Right hindlimb (tissue), 1 donor: ENCODE measurements around the gene SEPTIN5.
"Not testable (repeated sequence)": the region's sequence is repeated elsewhere in the genome, so short reads cannot be mapped to it uniquely, and the experiment has no call there.

Experiments
- DNase-seq: peaks from one replicate; pipeline ENCODE4 v3.0.0-alpha.2; 2018

The SEPTIN5 gene

DNA sequence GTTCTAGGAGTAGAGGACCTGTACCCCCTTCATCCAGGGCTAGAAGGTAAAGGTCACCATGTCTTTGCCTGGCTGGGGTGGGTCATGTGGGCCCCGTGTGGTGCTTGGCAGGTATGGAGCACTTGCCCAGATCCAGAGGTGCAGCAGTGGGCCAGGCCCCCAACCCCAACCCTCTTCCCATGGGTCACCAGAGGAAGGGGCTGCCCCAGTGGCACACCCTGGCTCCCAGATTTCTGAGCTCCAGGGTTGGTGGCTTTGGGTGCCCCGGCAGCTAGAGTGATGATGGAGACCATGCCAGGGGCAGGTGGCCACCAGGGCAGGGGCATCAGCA, 6.7 kb downstream of the SEPTIN5 start:
- DNase-seq: no peak

DNA sequence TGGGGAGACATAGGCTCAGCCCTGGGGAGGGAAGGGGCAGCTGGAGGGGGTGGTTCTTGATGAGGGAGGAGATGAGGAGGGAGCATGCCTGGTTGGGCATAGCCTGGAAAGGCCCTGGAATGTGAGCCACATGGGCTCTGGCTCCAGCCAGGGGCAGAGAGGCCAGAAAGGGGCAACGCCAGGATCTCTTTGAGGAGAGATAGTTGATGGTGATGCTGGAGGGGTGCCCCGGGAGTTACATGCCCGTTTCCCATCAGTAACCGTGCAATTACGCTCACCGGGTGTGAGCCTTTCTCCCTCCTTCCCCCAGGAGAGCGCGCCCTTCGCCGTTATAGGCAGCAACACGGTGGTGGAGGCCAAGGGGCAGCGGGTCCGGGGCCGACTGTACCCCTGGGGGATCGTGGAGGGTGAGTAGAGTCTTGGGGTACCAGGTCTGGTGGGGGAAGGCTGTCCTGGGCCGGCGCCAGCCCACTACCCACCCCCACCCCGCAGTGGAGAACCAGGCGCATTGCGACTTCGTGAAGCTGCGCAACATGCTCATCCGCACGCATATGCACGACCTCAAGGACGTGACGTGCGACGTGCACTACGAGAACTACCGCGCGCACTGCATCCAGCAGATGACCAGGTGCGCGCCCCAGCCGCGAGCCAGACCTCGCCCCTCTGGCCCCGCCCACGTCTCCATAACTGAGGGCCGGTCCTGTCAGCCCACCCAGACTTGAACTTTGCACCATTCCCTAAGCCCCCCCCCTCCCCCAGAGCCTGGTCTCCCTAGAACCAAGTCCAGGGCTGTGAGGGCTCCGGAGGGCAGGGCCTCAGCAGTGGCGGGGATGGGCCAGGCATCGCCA, 7.3 kb downstream of the SEPTIN5 start:
- peak; percentile 30 for DNase-seq

DNA sequence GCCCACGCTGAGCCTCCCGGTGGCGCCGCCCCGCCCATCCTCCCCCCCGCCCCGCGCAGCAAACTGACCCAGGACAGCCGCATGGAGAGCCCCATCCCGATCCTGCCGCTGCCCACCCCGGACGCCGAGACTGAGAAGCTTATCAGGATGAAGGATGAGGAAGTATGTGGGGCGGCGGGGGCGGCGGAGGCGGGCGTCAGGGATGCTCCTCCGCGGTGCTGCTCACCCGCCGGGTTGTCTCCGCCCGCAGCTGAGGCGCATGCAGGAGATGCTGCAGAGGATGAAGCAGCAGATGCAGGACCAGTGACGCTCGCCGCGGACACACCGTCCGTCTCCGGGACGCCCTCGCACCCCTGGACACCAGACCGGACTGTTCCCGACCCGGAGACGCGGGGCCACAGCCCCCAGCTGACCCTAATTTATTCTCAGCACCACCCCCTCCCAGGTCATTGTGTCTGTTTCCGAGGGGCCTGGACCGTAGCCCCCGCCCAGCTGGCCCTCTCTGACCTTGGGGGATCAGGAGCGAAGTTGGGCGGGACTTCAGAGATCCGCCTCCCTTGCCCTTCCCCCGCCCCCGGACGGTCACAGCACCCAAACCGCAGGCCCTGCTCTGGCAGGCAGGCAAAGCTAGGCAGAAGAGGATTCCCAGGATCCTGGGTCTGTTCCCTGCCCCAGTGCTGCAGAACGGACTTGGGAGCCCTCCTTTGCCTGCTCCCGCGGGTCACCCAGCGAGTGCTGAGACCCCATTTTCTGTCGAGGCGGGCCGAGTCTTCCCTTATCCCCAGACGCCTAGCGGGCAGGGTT, 8.1 kb downstream of the SEPTIN5 start:
- DNase-seq: no peak

DNA sequence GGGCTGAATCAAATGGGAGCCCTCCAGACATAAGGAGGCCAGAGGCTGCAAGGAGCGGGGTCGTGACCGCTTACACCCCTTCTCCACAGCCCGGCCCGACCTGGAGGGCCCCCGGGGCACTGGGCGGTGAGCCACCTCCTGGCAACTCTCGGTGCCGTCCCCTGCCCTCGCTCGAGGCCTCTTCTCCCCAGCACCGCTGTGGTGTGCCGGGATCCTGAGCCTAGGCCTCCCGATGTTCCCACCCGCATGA, 8.6 kb downstream of the SEPTIN5 start:
- no peak for DNase-seq

DNA sequence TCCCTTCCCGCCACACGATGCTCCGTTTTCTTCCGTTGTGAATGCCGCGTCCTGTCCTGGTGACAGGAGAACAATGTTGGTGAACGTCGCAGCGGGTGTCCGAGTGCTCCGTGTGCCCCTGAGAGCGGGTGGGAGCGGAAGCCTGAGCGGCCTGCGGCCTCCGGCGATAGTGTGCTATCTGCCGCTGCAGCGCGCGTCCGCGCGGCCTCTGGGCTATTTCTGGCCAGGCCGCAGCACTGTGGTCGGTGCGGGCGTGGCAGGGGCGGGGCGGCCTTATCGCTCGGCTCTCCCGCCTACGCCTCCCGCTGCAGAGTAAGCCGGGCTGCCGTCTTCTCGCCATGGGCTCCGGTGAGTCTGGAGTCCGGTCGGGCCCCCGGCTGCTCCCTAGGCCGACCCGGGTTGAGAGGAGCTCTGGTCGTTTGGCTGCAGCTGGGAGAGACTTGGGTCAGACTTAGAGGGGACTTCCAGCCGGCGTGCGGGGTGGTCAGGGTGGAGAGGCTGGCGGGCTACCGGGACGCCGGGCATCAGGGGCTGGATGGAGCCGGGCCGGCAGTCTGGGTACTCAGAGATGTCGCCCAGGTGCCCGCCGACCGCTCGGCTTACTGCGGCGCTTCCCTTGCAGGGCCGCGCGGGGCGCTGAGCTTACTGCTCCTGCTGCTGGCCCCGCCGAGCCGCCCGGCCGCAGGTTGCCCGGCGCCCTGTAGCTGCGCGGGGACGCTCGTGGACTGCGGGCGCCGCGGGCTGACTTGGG, 9.1 kb downstream of the SEPTIN5 start, which contains the start of gene GP1BB:
Gene GP1BB, plus strand, starts transcription at position 308 of the 751 bp plus-strand sequence. Its CDS starts 31 bp downstream, at position 339.
- no peak for DNase-seq

DNA sequence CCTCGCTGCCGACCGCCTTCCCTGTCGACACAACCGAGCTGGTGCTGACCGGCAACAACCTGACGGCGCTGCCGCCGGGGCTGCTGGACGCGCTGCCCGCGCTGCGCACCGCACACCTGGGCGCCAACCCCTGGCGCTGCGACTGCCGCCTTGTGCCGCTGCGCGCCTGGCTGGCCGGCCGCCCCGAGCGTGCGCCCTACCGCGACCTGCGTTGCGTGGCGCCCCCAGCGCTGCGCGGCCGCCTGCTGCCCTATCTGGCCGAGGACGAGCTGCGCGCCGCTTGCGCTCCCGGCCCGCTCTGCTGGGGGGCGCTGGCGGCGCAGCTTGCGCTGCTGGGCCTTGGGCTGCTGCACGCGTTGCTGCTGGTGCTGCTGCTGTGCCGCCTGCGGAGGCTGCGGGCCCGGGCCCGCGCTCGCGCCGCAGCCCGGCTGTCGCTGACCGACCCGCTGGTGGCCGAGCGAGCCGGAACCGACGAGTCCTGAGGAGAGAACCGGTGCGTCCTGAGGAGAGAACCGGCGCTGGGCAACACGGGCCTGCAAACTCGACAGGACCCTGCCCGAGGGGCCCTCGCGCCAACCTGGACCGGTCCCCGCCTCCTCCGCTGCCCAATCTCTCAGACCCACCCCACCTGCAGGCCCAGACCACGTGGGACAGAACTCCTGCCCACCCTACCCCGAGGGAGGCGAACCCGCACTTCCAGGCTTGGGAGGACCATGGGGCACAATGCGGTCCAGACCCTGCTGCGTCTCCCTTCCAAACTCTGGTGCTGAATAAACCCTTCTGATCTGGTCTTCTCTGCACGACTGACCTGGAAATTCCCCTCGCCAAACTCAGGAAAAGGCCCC, 9.9 kb downstream of the SEPTIN5 start:
- DNase-seq: no peak

DNA sequence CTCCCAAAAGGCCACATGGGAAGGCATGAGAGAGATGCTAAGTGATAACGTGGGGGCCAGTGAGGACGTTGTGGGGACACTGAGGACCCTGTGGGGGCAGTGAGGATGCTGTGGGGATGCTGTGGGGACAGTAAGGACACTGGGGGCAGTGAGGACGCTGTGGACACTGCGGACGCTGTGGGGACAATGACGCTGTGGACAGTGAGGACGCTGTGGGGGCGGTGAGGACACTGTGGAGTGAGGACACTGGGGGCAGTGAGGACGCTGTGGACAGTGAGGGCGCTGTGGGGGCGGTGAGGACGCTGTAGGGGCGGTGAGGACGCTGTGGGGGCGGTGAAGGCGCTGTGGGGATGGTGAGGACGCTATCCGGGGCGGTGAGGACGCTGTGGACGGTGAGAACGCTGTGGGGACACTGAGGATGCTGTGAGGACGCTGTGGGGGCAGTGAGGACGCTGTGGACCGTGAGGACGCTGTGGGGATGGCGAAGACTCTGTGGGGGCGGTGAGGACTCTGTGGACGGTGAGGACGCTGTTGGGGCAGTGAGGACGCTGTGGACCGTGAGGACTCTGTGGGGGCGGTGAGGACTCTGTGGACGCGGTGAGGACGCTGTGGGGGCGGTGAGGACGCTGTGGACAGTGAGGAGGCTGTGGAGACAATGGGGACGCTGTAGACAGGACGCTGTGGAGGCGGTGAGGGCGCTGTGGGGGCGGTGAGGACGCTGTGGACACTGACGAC, 10.8 kb downstream of the SEPTIN5 start:
- no peak for DNase-seq

DNA sequence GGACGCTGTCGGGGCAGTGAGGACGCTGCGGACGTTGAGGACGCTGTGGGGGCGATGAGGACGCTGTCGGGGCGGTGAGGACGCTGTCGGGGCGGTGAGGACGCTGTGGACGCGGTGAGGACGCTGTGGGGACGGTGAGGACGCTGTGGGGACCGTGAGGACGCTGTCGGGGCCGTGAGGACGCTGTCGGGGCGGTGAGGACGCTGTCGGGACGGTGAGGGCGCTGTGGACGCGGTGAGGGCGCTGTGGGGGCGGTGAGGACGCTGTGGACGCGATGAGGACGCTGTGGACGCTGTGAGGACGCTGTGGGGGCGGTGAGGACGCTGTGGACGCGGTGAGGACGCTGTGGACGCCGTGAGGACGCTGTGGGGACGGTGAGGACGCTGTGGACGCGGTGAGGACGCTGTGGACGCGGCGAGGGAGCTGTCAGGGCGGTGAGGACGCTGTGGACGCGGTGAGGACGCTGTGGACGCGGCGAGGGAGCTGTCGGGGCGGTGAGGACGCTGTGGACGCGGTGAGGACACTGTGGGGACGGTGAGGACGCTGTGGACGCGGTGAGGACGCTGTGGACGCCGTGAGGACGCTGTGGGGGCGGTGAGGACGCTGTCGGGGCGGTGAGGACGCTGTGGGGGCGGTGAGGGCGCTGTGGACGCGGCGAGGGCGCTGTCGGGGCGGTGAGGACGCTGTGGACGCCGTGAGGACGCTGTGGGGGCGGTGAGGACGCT, 11.9 kb downstream of the SEPTIN5 start:
- not testable (repeated sequence) for DNase-seq

DNA sequence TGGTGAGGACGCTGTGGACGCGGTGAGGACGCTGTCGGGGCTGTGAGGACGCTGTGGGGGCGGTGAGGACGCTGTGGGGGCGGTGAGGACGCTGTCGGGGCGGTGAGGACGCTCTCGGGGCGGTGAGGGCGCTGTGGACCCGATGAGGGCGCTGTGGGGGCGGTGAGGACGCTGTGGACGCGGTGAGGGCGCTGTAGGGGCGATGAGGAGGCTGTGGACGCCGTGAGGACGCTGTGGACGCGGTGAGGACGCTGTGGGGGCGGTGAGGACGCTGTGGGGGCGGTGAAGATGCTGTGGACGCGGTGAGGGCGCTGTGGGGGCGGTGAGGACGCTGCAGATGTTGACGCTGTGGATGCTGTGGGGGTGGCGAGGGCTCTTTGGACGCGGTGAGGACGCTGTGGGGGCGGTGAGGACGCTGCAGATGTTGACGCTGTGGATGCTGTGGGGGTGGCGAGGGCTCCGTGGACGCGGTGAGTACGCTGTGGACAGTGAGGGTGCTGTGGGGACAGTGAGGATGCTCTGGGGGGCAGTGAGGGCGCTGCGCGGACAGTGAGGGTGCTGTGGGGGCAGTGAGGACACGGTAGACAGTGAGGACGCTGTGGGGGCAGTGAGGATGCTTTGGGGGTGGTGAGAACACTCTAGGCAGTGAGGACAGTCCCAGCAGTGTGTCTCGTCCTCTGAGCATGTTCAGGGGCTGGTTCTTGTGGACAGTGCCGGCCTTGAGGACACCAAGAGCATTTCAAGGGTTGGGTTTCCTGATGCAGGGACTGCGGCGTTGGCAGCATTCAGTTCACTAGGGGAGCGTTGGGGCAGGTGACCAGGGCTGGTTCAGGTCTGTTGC, 13.2 kb downstream of the SEPTIN5 start:
- DNase-seq: no peak

DNA sequence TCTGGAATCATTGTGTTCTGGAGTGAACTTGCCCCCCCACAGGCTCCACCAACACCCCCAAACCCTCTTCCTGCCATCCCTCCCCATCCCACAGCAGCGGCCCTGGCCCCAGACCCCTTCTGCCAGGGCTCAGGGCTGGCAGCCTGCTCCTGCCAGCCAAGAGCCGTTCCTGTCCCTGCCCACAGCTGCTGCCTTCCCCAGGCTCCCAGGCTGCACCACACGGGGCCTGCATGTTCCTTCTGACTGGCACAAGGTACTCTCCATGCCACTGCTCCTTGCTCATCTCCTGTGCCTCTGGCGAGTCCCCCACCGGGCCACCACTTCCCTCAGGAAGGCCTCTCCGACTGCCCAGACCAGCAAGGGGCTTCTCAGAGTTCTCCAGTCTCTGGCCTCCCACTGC, 14.0 kb downstream of the SEPTIN5 start:
- DNase-seq: no peak

DNA sequence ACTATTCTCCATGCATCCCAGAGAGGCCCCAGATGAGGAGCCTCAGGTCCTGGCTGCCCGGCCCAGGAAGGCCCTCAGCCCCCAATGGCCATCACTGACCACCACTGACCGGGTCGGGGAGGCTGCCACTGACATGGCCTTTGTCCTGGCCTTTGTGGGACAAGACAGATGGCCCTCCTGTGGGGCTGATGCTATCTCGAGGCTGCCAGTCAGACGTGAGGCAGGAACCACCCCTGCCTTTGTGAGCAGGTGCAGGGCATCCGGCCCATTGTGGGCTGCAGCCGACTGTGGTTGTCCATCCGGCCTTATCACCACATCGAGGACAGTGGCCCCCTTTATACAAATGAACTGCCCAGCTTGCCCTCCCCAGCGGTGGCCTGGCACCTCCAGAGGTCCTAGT, 14.5 kb downstream of the SEPTIN5 start:
- no peak for DNase-seq

DNA sequence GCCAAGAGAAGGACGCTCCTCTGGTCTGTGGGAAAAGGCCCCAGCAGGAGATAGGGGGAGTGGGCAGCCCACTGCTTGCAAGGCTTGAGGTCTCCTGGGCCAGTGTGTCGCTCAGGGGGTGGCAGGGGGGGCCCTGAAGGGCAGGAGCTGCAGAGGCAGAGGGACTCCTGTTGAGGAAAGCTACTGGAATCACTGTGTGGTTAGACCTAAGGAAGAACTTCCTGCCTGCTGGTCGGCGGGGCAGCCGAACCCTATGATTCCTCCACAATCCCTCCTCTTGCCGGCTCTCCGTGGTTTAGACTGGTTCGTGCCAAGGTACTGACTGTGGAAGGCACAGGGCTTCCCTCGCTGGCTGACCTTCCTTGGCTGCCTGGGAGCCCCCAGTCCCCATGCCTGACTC, 15.2 kb downstream of the SEPTIN5 start:
- no peak for DNase-seq

DNA sequence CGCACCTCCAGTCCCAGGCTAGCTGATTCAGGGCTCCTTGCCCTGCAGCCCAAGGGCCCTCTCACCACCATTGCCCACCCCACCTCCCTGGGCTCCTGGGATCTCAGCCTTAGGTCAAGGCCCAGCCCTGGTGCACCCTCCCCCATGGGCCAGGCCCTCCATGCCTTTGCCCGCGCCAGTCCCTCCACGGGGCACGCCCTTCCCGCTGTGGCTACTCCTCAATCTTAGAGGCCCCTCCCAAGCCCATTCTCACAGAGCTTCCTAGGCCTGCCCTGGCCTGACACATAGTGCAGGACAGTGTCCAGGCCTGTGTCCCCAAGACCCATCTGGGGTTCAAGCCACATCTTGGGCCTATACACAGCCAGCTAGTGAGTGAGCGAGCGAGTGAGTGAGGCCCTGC, 15.9 kb downstream of the SEPTIN5 start:
- no peak for DNase-seq

DNA sequence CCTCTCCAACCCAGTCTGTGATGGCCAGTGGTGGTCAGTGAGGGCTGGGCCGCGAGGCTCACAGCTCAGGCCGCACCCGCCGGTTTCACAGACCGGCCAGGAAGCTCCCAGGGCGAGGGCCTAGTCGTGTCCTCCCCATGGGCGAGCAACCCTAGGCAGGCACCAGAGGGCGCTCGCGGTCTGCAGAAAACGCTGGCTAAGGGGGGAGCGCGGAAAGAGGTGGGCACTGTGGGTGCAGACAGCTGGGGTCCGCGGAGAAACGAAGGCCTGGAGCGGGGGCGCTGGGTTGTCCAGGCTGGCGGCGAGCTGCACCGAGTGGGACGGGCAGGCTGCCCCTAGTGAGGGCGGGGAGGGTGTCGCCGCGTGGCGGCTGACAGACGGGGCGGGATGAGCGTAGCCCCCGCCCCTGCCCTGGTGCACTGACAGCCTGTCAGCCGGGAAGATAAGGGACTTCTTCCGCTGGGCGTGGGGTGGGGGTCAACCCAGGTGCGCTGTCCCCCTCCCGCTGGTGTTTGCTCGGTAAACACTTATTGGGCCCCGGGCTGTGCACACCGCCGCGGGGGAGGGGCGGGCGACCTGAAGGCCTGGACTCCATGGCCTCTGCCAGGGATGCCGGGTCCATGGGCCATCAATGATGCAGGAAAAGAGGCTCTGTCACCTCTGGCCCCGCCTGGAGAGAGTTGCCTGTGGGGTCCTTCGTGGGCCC, 16.5 kb downstream of the SEPTIN5 start:
- DNase-seq: peak; percentile 90

DNA sequence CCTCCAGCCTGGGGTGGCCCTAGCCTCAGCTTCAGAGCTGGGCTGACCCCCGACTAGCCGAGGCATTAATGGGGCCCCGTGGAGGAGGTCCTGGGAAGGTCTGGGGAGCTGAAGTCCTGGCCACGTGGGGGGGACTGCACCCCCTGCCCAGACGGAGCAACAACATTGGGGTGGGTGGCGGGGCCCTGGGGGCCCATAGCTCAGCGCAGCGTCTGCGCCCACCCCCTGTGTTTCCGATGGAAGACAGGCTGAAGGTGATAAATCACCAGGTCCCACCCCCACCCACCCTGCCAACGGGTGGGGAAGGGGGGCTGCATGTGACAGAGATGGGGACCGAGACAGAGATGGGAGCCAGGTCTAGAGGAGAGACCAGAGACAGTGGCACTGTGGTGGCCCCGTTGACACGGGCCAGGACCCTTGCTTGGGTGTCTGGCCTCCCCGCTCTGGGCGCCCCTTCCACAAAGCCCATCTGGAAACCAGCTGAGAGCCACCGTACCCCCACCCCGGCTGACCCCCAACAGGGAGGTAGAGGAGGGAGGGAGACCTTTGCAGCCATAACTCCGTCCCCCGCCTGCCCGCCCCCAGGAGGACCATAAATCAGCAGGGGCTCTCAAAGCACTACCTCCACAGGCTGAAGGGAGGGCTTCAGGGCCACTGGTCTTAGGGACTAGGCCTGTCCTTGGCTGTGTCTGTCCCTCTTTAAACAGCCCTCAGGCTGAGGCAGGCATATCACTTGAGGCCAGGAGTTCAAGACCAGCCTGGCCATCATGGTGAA, 17.2 kb downstream of the SEPTIN5 start:
- DNase-seq: no peak

DNA sequence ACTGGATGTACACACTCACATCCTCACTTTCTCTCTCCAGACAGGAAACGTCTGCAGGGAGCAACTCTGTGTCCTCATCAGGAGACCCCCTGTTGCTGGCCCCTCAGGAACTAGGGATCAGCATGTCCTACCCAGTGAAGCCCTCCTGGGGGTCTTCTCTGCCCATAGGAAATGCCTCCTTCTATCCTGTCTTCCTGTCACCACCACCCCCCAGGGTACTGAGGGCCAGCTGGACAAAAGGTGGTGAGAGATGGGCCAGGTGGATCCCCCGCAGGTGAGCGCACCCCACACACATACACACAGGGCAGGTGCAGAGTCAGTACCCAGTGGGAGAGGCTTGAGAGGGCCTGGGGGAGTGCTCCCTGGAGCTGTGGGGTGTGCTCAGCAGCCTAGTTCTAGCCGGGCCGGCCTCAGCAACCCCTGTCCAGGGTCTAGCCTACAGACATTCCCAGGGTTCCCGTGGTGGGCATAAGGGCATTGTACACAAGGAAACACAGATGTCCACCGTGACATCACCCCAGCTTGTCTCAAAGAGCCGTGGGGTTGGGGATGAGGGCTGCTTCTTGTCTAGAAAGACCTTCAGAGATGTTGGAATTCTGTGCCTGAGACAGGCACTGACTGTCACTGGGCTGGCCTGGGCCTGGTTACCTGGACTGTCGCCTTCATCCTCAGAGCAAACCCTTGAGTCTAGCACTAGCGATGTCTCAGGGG, 18.3 kb downstream of the SEPTIN5 start:
- no peak for DNase-seq

DNA sequence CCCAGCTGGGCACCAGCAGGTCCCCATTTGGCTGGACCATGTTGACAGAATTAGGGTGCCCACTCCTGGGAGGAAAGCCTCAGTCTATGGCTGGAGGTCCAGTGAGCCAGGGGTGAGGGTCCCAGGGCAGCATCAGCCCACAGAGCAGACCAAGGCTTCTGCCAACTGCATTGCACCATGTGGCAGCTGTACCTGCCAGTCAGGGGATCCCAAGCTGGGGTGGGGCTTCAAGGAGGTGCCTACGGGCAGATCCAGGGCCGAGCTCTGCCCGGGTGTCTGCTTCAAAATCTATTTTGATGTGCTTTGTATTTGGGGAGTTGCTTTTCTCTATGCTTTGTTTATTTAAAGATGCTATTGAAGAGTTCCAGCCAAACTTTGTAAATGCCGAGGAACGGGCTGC, 19.5 kb downstream of the SEPTIN5 start:
- no peak for DNase-seq

DNA sequence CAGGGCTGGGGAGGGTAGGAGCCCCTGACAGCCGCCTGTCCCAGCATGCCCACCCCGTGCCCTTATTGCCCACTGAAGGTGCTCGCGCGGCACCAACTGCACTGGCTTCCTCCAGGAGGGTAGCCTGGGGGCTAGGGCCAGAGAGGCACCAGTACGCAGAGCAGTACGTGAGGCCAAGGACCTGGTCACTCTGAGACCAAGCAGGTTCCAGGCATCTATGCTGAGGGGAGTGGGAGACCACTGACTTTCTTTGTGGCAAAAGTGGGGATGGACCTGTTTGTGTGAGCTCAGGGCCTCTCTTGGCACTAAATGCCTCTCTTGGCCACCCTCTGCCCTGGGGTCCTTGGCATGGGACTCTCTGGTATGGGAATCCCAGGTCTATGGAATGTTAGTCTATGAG, 19.9 kb downstream of the SEPTIN5 start:
- no peak for DNase-seq
